ENCODE data around the gene PNMA6F. TPM values are rescaled to one million over a fixed set of nuclear protein-coding genes. Genes with fewer than 3 reads are reported as not detected.

The PNMA6F gene
- not detected in 2 replicates for total RNA-seq (2021)
- not detected for Bru-seq, nascent RNA
- not detected for BruChase-seq, experiment 1, labeled RNA remaining after a 2-hour chase
- not detected for BruChase-seq, experiment 2, labeled RNA remaining after a 6-hour chase
- long read RNA-seq = 0 reads

DNA sequence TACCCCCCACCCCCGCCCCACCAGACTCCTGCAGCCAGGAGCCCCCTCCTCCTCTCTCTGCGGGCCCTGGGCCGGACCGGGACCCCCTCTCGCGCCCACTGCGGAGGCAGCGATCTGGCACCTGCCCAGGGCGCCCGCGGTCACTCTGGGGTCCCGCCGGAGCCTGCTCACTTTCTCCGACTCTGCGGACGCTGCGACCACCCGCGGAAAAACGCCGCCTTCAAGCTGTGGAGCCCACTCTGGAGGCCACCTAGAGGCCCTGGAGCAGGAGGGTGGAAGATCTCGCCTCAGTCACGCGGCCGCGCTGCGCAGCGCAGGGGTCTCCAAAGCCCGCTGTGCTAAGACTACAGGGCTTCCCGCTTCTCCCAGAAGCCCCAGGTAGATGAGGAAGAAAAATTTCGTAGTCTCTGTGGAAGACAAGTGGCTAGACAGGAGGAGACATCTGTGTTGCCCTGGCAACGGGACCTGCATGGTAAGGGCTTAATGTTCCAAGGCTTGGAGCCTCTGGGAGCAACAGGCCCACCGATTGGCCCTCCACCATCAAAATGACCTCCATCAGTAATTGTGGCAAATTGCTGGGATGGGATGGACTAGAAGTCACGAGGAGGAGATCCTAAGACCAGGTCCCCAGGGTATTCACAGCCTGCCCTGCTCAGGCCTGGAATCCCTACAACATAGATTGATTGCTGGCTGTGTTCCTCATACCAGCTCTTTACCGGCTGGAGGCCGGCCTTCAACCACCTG, at the start of gene PNMA6F:
PNMA6F (minus strand) TSS at position 387 of the 744 bp plus-strand sequence. CDS start 1,093 bp downstream, outside the sequence.
- H3K9me3 ChIP-seq (ENCODE audit: low read depth, low read length, poor library complexity, severe bottlenecking) = no peaks in the 10 kb centered on the region
- no TSS peak for BruUV-seq (replicated peaks)
- no peak within 1 kb of the TSS for H3K4me3 ChIP-seq (ENCODE audit: low read depth, low read length, poor library complexity, severe bottlenecking)
- H3K27me3 ChIP-seq (replicated peaks; ENCODE audit: insufficient read depth, low read depth, low read length, poor library complexity) = peaks cover 5% of the 10 kb centered on the region
- DNase-seq (ENCODE audit: low spot score) = no peak
- CTCF ChIA-PET = no interaction called here
- POLR2A ChIA-PET (ENCODE audit: low non-redundant PET) = no interaction called here
- intact Hi-C loops (cut with micrococcal nuclease; ENCODE audit: unreplicated experiment) = no loop called here
- no peak within 1 kb of the TSS for H3K27ac ChIP-seq (ENCODE audit: low read depth, low read length, poor library complexity, severe bottlenecking)
- TF ChIP-seq, protein P1, sequence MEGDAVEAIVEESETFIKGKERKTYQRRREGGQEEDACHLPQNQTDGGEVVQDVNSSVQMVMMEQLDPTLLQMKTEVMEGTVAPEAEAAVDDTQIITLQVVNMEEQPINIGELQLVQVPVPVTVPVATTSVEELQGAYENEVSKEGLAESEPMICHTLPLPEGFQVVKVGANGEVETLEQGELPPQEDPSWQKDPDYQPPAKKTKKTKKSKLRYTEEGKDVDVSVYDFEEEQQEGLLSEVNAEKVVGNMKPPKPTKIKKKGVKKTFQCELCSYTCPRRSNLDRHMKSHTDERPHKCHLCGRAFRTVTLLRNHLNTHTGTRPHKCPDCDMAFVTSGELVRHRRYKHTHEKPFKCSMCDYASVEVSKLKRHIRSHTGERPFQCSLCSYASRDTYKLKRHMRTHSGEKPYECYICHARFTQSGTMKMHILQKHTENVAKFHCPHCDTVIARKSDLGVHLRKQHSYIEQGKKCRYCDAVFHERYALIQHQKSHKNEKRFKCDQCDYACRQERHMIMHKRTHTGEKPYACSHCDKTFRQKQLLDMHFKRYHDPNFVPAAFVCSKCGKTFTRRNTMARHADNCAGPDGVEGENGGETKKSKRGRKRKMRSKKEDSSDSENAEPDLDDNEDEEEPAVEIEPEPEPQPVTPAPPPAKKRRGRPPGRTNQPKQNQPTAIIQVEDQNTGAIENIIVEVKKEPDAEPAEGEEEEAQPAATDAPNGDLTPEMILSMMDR (conservative IDR thresholded peaks at IDR 0.05; ENCODE audit: low read depth, low read length) = no peak
- TF ChIP-seq EZH2 (IDR thresholded peaks at IDR 0.05; ENCODE audit: borderline replicate concordance, low read depth, low read length, poor library complexity, severe bottlenecking) = no peak
- no peaks in the 10 kb centered on the region for H3K4me1 ChIP-seq (ENCODE audit: insufficient read depth, low read length, poor library complexity, severe bottlenecking)
- no peaks in the 10 kb centered on the region for H3K36me3 ChIP-seq (ENCODE audit: insufficient read depth, low read length, poor library complexity, severe bottlenecking)

DNA sequence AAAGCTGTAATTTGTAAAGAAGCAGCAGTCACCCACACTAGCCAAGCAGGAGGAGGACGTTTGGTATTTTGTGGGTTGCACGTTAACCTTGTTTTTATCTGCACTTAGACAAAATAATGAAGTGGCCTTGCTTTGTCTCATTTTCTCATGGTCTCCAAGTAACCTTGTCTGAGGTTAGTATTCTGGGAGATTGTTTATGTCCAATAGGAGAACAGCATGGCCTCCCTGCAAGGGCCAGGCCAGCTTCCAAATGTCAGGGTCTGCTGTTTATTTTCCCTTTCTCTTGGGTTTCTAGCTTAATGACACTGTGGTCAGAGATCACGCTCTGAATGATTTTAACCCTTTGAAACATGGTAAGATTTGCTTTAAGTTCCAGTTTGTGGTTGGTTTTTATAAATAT, 49.7 kb upstream of the PNMA6F start:
- no peak overlapping the region for H3K4me3 ChIP-seq (ENCODE audit: low read depth, low read length, poor library complexity, severe bottlenecking)
- TF ChIP-seq EZH2 (IDR thresholded peaks at IDR 0.05; ENCODE audit: borderline replicate concordance, low read depth, low read length, poor library complexity, severe bottlenecking) = no peak
- TF ChIP-seq, protein P1 (conservative IDR thresholded peaks at IDR 0.05; ENCODE audit: low read depth, low read length) = no peak
- H3K27me3 ChIP-seq (replicated peaks; ENCODE audit: insufficient read depth, low read depth, low read length, poor library complexity) = no peaks in the 10 kb centered on the region
- H3K36me3 ChIP-seq (ENCODE audit: insufficient read depth, low read length, poor library complexity, severe bottlenecking) = no peaks in the 10 kb centered on the region
- intact Hi-C loops (cut with micrococcal nuclease; ENCODE audit: unreplicated experiment) = no loop called here
- POLR2A ChIA-PET (ENCODE audit: low non-redundant PET) = no interaction called here
- CTCF ChIA-PET = no interaction called here
- no peak for DNase-seq (ENCODE audit: low spot score)
- H3K4me1 ChIP-seq (ENCODE audit: insufficient read depth, low read length, poor library complexity, severe bottlenecking) = no peaks in the 10 kb centered on the region
- no TSS peak for BruUV-seq (replicated peaks)
- no peaks in the 10 kb centered on the region for H3K9me3 ChIP-seq (ENCODE audit: low read depth, low read length, poor library complexity, severe bottlenecking)
- no peak overlapping the region for H3K27ac ChIP-seq (ENCODE audit: low read depth, low read length, poor library complexity, severe bottlenecking)

DNA sequence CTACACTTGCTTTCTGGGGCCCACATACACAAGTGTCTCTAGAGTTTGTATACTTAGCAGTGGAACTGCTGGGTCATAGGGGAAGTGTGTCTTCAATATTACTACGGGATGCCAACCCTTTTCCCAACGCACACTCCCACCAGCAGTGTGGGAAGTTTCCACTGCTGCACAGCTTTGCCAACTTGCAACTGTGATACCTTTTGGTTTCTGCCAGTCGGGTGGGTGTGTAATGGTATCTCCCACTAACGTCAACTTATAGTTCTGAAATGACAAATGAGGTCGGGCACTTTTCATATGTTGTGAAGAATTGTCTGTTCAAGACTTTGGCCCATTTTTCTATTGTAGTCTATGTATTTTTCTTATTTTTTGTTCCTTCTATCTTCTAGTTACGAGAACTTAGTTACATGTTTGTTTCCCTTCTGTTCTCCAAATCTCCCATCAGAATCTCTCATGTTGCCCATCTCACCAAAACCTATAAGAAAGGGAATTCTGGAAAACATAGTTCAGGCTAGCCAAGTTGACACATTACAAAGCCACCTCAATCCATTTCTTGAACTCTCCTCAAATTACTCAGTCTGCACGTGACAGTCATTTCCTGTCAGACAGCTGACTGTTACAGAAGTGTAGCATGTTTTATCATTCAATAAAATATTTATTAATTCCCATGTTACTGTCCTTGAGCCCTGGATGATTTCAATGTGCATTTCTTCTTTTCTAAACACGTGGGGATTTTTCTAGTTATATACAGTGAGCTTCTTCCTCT, 48.9 kb upstream of the PNMA6F start:
- Histone ChIP-seq H3K9me3 (ENCODE audit: low read depth, low read length, poor library complexity, severe bottlenecking) (no peaks in the 10 kb centered on the region), H3K27me3 (replicated peaks; ENCODE audit: insufficient read depth, low read depth, low read length, poor library complexity) (no peaks in the 10 kb centered on the region), H3K27ac (ENCODE audit: low read depth, low read length, poor library complexity, severe bottlenecking) (no peak overlapping the region), H3K4me1 (ENCODE audit: insufficient read depth, low read length, poor library complexity, severe bottlenecking) (no peaks in the 10 kb centered on the region), H3K36me3 (ENCODE audit: insufficient read depth, low read length, poor library complexity, severe bottlenecking) (no peaks in the 10 kb centered on the region), H3K4me3 (ENCODE audit: low read depth, low read length, poor library complexity, severe bottlenecking) (no peak overlapping the region)
- POLR2A ChIA-PET (ENCODE audit: low non-redundant PET) = no interaction called here
- TF ChIP-seq EZH2 (IDR thresholded peaks at IDR 0.05; ENCODE audit: borderline replicate concordance, low read depth, low read length, poor library complexity, severe bottlenecking) = no peak
- intact Hi-C loops (cut with micrococcal nuclease; ENCODE audit: unreplicated experiment) = no loop called here
- no TSS peak for BruUV-seq (replicated peaks)
- CTCF ChIA-PET = no interaction called here
- no peak for DNase-seq (ENCODE audit: low spot score)

Measured in A673 (cell line).